ENCODE results near the gene FAM131A. TPM values are rescaled to one million over a fixed set of nuclear protein-coding genes. Genes with fewer than 3 reads are reported as not detected.

Gene FAM131A
- total and polyA plus RNA-seq, 5 donors, result 26.5 to 41.1 (median 34.3) TPM

DNA sequence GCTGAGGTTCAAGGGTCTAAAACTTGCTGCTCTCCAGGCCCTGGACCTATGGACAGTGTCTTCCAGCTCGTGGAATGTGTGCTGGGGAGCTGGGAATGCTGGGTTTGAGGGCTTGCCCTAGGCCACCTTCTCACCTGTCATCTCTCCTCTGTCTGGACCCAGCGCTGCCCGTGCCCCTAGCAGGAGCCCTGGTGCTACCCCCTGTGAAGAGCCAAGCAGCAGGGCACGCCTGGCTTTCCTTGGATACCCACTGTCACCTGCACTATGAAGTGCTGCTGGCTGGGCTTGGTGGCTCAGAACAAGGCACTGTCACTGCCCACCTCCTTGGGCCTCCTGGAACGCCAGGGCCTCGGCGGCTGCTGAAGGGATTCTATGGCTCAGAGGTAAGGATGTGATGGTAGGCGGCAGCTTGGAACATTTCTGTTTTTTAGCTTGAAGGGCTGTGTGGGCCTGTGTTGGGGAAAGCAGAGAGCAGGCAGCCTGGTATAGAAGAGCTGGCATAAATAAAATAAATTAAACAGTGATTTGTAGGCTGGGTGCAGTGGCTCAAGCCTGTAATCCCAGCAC is 47.5 kb downstream of the FAM131A start:
- ATAC-seq (no peak), DNase-seq (no peak)
- Histone ChIP-seq H3K4me1 (ENCODE audit: control insufficient read depth, insufficient read depth, low read length) (peaks cover 2% of the 10 kb centered on the region), H3K27me3 (ENCODE audit: control insufficient read depth, insufficient read depth) (no peaks in the 10 kb centered on the region), H3K4me3 (ENCODE audit: low read length) (no peak overlapping the region), H3K9me3 (ENCODE audit: control insufficient read depth, low read length) (no peaks in the 10 kb centered on the region), H3K27ac (ENCODE audit: low read length) (no peak overlapping the region)
- intact Hi-C loops (cut with DNase I), result loop anchor here in 1 of 4 donors (10.0 kb wide), 1 partner anchor 390 kb away; no protein-coding TSS in a partner anchor
- WGBS, result 93% methylated on average over 8 of the region's 8 CpGs

DNA sequence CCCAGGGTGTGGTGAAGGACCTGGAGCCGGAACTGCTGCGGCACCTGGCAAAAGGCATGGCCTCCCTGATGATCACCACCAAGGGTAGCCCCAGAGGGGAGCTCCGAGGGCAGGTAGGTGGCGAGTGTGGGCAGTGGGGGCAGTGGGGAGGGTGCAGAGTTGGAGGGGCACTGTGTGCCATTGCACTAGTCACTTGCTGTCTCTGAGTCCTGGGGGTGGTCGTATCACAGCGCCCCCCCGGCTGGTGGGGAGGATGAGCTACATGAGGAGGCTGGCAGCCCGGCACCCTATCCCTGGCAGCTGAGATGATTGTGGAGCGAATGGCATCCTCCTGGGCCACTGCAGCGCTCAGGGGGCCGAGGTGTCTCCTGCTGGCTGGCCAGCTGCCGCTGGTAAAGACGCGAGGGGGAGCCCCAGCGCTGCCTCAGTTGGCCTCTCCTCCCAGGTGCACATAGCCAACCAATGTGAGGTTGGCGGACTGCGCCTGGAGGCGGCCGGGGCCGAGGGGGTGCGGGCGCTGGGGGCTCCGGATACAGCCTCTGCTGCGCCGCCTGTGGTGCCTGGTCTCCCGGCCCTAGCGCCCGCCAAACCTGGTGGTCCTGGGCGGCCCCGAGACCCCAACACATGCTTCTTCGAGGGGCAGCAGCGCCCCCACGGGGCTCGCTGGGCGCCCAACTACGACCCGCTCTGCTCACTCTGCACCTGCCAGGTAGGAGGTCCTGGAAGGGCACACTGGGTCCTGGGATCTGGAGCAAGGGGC is 48.8 kb downstream of the FAM131A start:
- Histone ChIP-seq H3K4me3 (ENCODE audit: low read length) (no peak overlapping the region), H3K27ac (ENCODE audit: low read length) (no peak overlapping the region), H3K4me1 (ENCODE audit: control insufficient read depth, insufficient read depth, low read length) (peaks cover under 1% of the 10 kb centered on the region), H3K27me3 (ENCODE audit: control insufficient read depth, insufficient read depth) (no peaks in the 10 kb centered on the region), H3K9me3 (ENCODE audit: control insufficient read depth, low read length) (no peaks in the 10 kb centered on the region)
- ATAC-seq (no peak), DNase-seq (no peak)
- WGBS, result 72% methylated on average over 37 of the region's 37 CpGs
- intact Hi-C loops (cut with DNase I), result loop anchor here in 1 of 4 donors (10.0 kb wide), 1 partner anchor 389 kb away; no protein-coding TSS in a partner anchor

DNA sequence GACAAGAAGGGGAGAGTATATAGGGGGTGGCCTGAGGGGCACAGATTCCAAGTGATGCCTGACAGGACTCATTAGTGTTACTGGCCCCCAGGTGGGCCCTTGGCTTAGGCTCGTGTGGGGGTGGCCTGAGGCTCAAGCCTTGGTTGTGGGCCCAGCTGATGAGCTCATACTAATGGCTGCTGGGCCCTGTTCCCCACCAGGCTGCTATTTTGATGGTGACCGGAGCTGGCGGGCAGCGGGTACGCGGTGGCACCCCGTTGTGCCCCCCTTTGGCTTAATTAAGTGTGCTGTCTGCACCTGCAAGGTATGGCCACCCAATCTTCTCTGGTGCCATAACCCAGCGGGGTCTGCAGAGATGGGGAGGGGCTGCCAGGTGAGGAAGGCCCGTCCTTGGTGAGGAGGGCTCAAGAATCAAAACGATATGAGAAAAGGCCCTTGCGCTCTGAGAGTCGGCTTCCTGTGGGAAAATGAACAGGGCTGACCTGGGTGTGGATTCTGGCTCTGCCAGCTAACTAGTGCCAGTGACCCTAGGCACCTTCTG is 49.8 kb downstream of the FAM131A start:
- intact Hi-C loops (cut with DNase I), result loop anchor here in 1 of 4 donors (10.0 kb wide), 1 partner anchor 388 kb away; no protein-coding TSS in a partner anchor
- Histone ChIP-seq H3K27ac (ENCODE audit: low read length) (no peak overlapping the region), H3K4me3 (ENCODE audit: low read length) (no peak overlapping the region), H3K4me1 (ENCODE audit: control insufficient read depth, insufficient read depth, low read length) (no peaks in the 10 kb centered on the region), H3K27me3 (ENCODE audit: control insufficient read depth, insufficient read depth) (no peaks in the 10 kb centered on the region), H3K9me3 (ENCODE audit: control insufficient read depth, low read length) (no peaks in the 10 kb centered on the region)
- no peak for DNase-seq
- WGBS, result 92% methylated on average over 12 of the region's 12 CpGs
- ATAC-seq, result no peak

DNA sequence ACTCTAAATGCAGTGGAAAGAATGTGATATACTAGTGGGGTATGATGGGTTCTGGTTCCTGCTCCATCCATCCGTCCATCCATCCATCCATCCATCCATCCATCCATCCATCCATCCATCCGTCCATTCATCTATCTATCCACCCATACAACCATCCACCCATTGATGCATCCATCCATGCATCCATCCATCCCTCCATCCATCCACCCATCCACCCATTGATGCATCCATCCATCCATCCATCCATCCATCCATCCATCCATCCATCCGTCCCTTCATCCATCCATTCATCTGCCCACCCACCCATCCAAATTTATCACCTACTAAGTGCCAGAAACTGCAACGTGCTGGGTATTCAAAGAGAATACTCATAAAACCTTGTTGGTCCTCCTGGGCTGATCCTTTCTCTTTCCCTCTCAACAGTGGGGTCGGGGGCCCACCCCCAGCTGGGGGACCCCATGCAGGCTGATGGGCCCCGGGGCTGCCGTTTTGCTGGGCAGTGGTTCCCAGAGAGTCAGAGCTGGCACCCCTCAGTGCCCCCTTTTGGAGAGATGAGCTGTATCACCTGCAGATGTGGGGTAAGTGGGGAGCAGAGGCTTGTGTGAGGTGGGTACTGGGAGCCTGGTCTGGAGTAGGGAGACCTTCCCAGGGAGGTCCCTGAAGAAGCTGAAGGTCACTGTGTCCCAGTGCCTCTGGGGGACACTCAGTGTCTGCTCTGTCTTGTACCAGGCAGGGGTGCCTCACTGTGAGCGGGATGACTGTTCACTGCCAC is 51.0 kb downstream of the FAM131A start:
- DNase-seq, result no peak
- Histone ChIP-seq H3K4me1 (ENCODE audit: control insufficient read depth, insufficient read depth, low read length) (no peaks in the 10 kb centered on the region), H3K4me3 (ENCODE audit: low read length) (no peak overlapping the region), H3K9me3 (ENCODE audit: control insufficient read depth, low read length) (no peaks in the 10 kb centered on the region), H3K27me3 (ENCODE audit: control insufficient read depth, insufficient read depth) (no peaks in the 10 kb centered on the region), H3K27ac (ENCODE audit: low read length) (no peak overlapping the region)
- intact Hi-C loops (cut with DNase I), result loop anchor here in 1 of 4 donors (10.0 kb wide), 1 partner anchor 386 kb away; no protein-coding TSS in a partner anchor
- 71% methylated on average over 8 of the region's 8 CpGs for WGBS
- ATAC-seq, result no peak

DNA sequence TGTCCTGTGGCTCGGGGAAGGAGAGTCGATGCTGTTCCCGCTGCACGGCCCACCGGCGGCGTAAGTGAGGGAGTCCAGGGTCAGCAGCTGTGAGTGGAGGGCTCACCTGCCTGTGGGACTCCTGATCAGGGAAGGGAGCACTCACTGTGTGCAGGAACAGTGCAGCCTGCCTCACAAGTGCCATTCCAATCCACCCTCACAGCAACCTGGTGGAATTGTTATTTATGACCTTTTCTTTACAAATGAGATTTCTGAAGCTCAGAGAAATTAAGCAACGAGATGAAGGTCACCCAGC is 51.5 kb downstream of the FAM131A start:
- intact Hi-C loops (cut with DNase I), result loop anchor here in 1 of 4 donors (10.0 kb wide), 1 partner anchor 386 kb away; no protein-coding TSS in a partner anchor
- Histone ChIP-seq H3K9me3 (ENCODE audit: control insufficient read depth, low read length) (no peaks in the 10 kb centered on the region), H3K4me3 (ENCODE audit: low read length) (no peak overlapping the region), H3K27ac (ENCODE audit: low read length) (no peak overlapping the region), H3K4me1 (ENCODE audit: control insufficient read depth, insufficient read depth, low read length) (no peaks in the 10 kb centered on the region), H3K27me3 (ENCODE audit: control insufficient read depth, insufficient read depth) (no peaks in the 10 kb centered on the region)
- DNase-seq, result no peak
- no peak for ATAC-seq
- WGBS, result 83% methylated on average over 8 of the region's 8 CpGs

DNA sequence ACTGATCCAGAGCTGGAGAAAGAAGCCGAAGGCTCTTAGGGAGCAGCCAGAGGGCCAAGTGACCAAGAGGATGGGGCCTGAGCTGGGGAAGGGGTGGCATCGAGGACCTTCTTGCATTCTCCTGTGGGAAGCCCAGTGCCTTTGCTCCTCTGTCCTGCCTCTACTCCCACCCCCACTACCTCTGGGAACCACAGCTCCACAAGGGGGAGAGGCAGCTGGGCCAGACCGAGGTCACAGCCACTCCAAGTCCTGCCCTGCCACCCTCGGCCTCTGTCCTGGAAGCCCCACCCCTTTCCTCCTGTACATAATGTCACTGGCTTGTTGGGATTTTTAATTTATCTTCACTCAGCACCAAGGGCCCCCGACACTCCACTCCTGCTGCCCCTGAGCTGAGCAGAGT is 52.0 kb downstream of the FAM131A start:
- no peaks in the 10 kb centered on the region for H3K9me3 ChIP-seq (ENCODE audit: control insufficient read depth, low read length)
- ATAC-seq (no peak), DNase-seq (no peak)
- WGBS, result 57% methylated on average over 5 of the region's 5 CpGs
- H3K27me3 ChIP-seq (ENCODE audit: control insufficient read depth, insufficient read depth), result no peaks in the 10 kb centered on the region
- no peak overlapping the region for H3K27ac ChIP-seq (ENCODE audit: low read length)
- intact Hi-C loops (cut with DNase I), result loop anchor here in 1 of 4 donors (10.0 kb wide), 1 partner anchor 385 kb away; no protein-coding TSS in a partner anchor
- H3K4me1 ChIP-seq (ENCODE audit: control insufficient read depth, insufficient read depth, low read length), result no peaks in the 10 kb centered on the region
- no peak overlapping the region for H3K4me3 ChIP-seq (ENCODE audit: low read length)

DNA sequence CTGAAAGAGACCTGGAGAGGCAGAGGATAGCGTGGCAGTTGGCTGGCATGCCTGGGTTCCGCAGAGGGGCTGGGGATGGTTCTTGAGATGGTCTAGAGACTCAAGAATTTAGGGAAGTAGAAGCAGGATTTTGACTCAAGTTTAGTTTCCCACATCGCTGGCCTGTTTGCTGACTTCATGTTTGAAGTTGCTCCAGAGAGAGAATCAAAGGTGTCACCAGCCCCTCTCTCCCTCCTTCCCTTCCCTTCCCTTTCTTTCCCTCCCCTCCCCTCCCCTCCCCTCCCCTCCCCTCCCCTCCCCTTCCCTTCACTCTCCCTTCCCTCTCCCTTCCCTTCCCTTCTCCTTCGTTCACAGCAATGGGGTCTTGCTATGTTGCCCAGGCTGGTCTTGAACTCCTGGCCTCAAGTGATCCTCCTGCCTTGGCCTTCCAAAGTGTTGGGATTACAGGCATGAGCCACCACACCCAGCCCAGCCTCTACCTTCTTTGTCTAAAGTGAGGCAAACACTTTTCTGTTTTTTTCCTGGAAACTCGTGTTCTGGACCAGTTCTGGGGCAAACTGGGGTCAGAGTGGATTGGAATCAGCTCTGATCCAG is 52.6 kb downstream of the FAM131A start:
- no peaks in the 10 kb centered on the region for H3K9me3 ChIP-seq (ENCODE audit: control insufficient read depth, low read length)
- H3K4me1 ChIP-seq (ENCODE audit: control insufficient read depth, insufficient read depth, low read length), result no peaks in the 10 kb centered on the region
- ATAC-seq, result no peak
- no peak overlapping the region for H3K27ac ChIP-seq (ENCODE audit: low read length)
- 86% methylated on average over 5 of the region's 5 CpGs for WGBS
- H3K27me3 ChIP-seq (ENCODE audit: control insufficient read depth, insufficient read depth), result no peaks in the 10 kb centered on the region
- intact Hi-C loops (cut with DNase I), result loop anchor here in 1 of 4 donors (10.0 kb wide), 1 partner anchor 385 kb away; no protein-coding TSS in a partner anchor
- DNase-seq, result no peak
- H3K4me3 ChIP-seq (ENCODE audit: low read length), result no peak overlapping the region

DNA sequence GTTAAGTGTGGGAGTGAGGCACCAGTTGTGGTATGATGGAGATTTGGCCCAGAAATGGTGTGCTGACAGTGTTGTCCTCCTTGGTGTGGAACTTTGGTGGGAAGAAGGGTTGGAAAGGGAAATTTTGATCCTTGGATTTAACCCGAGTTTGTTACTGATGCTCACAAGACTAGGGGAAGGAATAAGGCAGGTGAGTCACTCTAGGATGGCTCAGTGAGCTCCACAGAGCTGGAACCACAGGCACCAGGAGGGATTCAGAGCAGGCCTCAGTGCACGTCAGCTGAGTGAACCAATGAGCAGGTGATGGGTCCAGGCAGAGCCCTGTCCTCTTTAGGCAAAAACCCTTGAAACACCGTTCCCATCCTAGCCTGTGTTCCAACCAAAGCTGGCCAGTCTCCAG is 53.9 kb downstream of the FAM131A start:
- no peak overlapping the region for H3K27ac ChIP-seq (ENCODE audit: low read length)
- 70% methylated on average over 3 of the region's 3 CpGs for WGBS
- no peak overlapping the region for H3K4me3 ChIP-seq (ENCODE audit: low read length)
- H3K27me3 ChIP-seq (ENCODE audit: control insufficient read depth, insufficient read depth), result no peaks in the 10 kb centered on the region
- H3K4me1 ChIP-seq (ENCODE audit: control insufficient read depth, insufficient read depth, low read length), result no peaks in the 10 kb centered on the region
- H3K9me3 ChIP-seq (ENCODE audit: control insufficient read depth, low read length), result no peaks in the 10 kb centered on the region
- DNase-seq (no peak), ATAC-seq (no peak)
- intact Hi-C loops (cut with DNase I), result no loop called here

DNA sequence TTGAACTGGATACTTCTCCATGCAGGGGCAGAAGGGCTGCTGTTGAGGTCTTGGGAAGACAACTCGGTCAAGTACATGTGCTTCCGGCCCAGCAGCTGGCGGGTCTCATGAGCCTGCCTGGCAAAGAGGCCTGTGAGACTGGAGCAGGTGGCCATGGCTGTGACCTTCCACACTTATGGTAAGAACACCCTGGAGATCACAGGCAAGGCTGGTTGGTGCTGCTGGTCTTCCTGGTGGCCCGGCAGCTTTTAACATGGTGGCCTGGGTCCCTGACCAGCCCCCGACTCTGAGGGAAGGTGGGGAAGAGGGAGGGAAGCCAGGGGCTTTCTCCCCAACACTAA is 57.9 kb downstream of the FAM131A start:
- Histone ChIP-seq H3K9me3 (ENCODE audit: control insufficient read depth, low read length) (no peaks in the 10 kb centered on the region), H3K27ac (ENCODE audit: low read length) (no peak overlapping the region), H3K27me3 (ENCODE audit: control insufficient read depth, insufficient read depth) (no peaks in the 10 kb centered on the region), H3K4me3 (ENCODE audit: low read length) (no peak overlapping the region), H3K4me1 (ENCODE audit: control insufficient read depth, insufficient read depth, low read length) (no peaks in the 10 kb centered on the region)
- 78% methylated on average over 5 of the region's 5 CpGs for WGBS
- ATAC-seq, result no peak
- intact Hi-C loops (cut with DNase I), result no loop called here
- no peak for DNase-seq
